Measurements from ENCODE around the gene SMIM38.
A peak's percentile ranks its signal among the peaks of the same experiment; 100 is the strongest.
"Not testable (repeated sequence)": the region's sequence is repeated elsewhere in the genome, so short reads cannot be mapped to it uniquely, and the experiment has no call there.

The SMIM38 gene

GRCh38 chr11:69141742-69142141, 14.0 kb upstream of the SMIM38 start:
- DNase-seq: no peak

- no peak for DNase-seq
Measured at GRCh38 chr11:69142895-69143294, 12.8 kb upstream of the SMIM38 start.

GRCh38 chr11:69144316-69145049, 11.3 kb upstream of the SMIM38 start:
- DNase-seq: no peak

- no peak for DNase-seq
Measured at GRCh38 chr11:69145050-69145380, 10.7 kb upstream of the SMIM38 start.

GRCh38 chr11:69148377-69148762, 7.4 kb upstream of the SMIM38 start:
- no peak for DNase-seq

- no peak for DNase-seq
Measured at GRCh38 chr11:69148806-69149205, 6.9 kb upstream of the SMIM38 start.

GRCh38 chr11:69149338-69150045, 6.2 kb upstream of the SMIM38 start:
- not testable (repeated sequence) for DNase-seq

- DNase-seq: no peak
Measured at GRCh38 chr11:69150175-69150574, 5.6 kb upstream of the SMIM38 start.

GRCh38 chr11:69151836-69152235, 3.9 kb upstream of the SMIM38 start:
- no peak for DNase-seq

DNA sequence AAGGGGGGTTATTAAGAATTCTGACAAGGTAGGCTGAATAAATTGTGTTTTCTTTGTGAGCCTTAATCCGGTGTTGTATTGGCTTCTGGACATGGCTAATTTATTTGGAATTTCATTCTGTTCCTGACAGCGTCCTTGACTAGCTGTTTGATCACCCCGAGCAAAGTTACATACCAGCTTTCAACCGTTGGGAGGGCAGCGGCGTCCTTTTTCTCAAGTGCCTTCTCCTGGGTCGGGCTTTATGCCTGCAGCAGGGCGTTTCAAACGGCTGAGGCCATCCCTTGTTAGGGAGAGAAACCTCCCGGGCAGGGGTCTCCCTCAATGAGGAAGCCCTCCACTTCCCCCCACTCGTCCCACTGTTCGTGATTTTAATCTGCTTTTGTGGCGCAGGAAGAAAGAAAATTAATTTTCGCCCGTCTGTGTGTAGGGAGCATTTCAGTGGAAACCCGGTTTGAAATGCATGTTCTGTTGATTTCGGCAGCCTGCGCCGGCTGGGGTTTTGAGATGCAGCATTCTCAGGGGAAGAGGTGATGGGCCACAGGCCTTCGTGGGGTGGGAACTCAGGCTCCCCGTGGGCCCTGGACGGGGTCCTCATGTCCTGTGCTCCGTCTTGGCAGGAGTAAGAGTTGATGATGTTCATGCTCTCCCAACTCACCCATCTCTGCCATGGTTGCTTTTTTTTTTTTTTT, 2.9 kb upstream of the SMIM38 start:
- no peak for DNase-seq

DNA sequence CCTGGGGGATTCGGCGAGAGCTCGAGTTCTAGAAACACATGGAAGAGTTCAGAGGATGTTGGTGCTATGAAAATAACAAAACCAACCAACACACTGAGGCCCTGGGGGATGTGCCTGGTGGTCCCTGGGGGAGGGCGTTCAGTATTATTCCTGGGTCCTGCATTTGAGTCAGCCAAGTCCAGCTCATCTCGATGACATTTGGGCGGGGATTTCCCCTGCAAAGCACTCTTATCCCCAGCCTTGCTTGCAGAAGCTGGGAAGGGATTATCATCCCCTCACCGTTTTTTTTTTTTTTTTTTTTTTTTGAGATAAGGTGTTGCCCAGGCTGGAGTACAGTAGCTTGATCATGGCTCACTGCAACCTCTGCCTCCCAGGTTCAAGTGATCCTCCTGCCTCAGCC, 2.1 kb upstream of the SMIM38 start:
- no peak for DNase-seq

GRCh38 chr11:69154211-69154913, 1.4 kb upstream of the SMIM38 start:
- no peak for DNase-seq

- no peak for DNase-seq
Measured at GRCh38 chr11:69154938-69155301, 815 bp upstream of the SMIM38 start.

DNA sequence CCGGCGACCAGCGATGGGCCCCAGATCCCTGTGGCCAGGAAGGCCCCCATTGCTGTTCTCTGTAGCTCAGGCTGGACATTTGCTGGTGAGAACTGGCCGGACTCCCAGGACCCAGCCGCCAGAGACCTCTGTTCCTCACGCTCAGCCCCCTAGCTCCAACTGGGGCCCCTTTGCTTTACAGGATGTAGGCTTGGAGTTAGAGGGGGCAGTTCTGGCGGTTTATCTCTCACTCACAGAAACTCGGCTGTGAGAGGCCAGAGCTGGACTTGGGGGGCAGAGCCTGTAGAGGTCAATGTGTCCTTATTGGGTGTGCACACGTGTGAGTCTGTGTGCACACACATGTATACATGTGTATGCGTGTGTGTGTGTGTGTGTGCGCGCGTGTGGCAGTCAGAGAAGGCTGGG, 502 bp downstream of the SMIM38 start:
- DNase-seq: no peak

DNA sequence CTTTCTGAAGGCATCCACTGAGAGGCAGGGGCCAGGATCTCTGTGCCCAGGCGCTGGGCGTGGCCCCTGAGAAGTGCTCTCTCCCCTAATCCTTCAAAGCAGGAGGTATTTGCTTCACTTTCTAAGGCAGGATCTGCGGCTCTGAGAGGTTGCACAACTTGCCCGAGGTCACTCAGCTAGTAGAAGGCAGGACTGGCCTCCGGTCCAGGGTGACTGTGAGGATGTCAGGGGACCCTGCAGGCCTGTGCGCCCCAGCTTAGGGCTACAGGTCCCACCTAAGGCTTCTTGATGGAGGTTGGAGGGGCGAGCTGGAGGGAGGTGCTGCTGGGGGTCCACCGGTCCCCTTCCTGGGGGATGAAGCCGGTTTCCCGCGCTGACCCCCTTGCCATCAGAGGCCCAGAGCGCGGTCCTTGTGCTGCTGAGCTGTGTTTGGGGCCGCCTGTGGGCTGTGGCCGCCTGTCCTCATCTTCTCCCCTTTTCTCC, 979 bp downstream of the SMIM38 start:
- DNase-seq: no peak

- DNase-seq: peak; percentile 44
Measured at GRCh38 chr11:69157156-69157821, 1.6 kb downstream of the SMIM38 start.

DNA sequence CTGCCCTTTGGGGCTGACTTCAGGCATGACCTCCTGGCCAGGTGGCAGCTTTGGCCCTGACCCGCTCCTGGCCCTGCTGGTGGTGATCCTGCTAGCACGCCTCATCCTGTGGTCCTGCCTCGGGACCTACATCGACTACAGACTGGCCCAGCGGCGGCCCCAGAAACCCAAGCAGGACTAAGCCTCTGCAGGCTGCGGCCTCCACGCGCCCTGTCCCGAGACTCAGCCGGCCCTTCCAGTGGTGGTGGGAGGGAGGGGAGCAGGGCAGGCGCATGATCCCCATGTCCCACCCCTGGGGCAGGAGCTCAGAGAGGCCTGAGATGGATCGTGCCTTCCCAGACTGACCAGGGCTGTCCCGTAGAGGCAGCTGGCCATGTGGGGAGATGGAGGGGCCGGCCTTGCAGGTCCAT, 2.1 kb downstream of the SMIM38 start:
- DNase-seq: no peak

DNA sequence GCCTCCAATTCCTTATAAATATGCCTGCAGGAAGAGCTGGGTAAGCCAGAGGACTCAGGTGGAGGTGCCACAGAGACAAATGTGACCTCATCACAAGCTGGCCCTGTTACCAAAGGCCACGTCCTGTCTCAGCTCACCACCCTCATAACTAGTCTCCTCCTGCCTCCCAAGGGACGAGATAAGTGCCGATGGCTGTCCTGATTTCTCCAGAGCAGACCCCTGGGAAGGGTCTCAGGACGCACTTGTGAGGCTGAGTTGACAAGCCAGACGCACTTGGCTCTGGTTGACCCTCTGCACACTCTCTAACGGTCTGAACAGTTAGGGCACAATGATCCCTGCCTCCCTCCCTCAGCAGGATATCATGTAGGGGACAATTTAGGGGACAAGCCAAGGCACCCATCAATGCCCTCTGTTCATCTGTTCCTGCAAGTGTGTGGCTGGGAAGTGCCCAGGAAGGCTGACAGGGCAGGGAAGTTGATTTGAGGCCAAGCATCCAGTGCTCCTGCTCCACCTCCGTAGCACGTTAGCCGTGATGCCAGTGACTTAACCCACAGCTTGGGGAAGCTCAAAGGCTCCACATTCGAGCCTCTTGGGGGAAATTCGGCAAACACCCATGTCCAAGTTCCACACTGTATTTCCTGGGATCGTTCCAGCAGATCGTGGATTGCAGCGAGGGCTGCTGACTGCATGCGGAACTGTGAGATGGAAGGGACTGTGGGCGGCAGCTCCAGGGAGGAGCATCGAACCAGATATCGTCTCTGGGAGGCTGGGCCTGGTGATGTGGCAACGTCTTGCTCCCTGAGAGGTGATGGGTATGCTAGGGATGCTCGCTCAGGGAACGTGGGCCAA, 2.8 kb downstream of the SMIM38 start:
- no peak for DNase-seq

DNA sequence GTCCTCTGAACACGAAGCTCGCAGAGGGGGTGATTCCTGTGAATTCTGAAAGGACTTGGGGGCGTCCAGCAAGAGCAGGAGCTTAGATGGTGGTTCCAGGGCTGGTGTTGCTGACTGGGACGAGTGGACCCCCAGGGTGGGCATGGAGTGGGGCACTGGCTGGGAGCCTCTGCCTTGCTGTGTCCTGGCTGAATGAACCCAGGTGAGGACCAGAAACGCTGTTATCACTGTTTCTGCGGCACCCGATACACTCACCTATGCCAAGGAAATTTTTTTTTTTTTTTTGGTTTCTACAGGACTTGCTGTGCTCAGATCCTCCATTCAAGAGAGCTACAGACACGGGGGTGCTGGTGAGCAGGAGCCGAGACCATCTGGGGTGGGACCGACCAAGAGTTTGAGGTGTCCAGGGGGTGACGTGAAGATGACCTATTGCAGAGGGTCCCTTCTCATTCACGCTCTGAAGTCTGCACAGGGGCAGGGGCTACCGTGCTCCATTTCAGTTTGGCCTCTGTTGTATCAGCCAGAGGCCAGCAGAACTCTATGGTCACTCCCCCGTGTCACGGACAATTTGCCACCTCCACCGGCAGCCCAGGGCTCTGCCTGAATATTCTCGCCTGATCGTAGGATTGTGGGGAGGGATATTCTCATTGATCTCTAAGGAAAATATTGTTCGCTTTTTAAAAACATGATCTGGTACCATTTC, 3.6 kb downstream of the SMIM38 start:
- DNase-seq: no peak

GRCh38 chr11:69160296-69161116, 4.8 kb downstream of the SMIM38 start:
- DNase-seq: no peak

GRCh38 chr11:69161117-69161407, 5.3 kb downstream of the SMIM38 start:
- DNase-seq: no peak
